GM19372 (cell line): ENCODE measurements around the gene ACAD10.
"Not testable (repeated sequence)": the region's sequence is repeated elsewhere in the genome, so short reads cannot be mapped to it uniquely, and the experiment has no call there.

ENCODE experiments used
- ATAC-seq: cut with Tn5 transposase; IDR thresholded peaks from one replicate; pipeline ENCODE4 v1.9.1; 2021; ENCODE audit warnings: mild to moderate bottlenecking, low read depth, moderate library complexity; ENCODE audit not compliant: unreplicated experiment

The ACAD10 gene

GRCh38 chr12:111686574-111687105 lies 787 bp downstream of the ACAD10 start:
- ATAC-seq: no peak

- ATAC-seq: no peak
These were observed 1.4 kb downstream of the ACAD10 start for GRCh38 chr12:111687255-111687654.

- ATAC-seq: no peak
These were observed 2.1 kb downstream of the ACAD10 start for GRCh38 chr12:111687952-111688351.

- ATAC-seq: no peak
These were observed 5.4 kb downstream of the ACAD10 start for GRCh38 chr12:111691262-111691661.

GRCh38 chr12:111692575-111693210 lies 6.8 kb downstream of the ACAD10 start:
- ATAC-seq: no peak

- no peak for ATAC-seq
These were observed 8.0 kb downstream of the ACAD10 start for GRCh38 chr12:111693818-111694217.

GRCh38 chr12:111699962-111700361 lies 14.1 kb downstream of the ACAD10 start:
- no peak for ATAC-seq

GRCh38 chr12:111705672-111706071 lies 19.8 kb downstream of the ACAD10 start:
- ATAC-seq: no peak

- no peak for ATAC-seq
These were observed 20.3 kb downstream of the ACAD10 start for GRCh38 chr12:111706145-111706544.

- ATAC-seq: no peak
These were observed 29.4 kb downstream of the ACAD10 start for GRCh38 chr12:111715279-111715678.

- ATAC-seq: not testable (repeated sequence)
These were observed 33.5 kb downstream of the ACAD10 start for GRCh38 chr12:111719316-111719715.

- ATAC-seq: no peak
These were observed 34.6 kb downstream of the ACAD10 start for GRCh38 chr12:111720457-111720856.

GRCh38 chr12:111723646-111724360 lies 38.0 kb downstream of the ACAD10 start:
- not testable (repeated sequence) for ATAC-seq

GRCh38 chr12:111728795-111729194 lies 42.9 kb downstream of the ACAD10 start:
- ATAC-seq: no peak

- ATAC-seq: no peak
These were observed 44.6 kb downstream of the ACAD10 start for GRCh38 chr12:111730420-111730819.

GRCh38 chr12:111732786-111733185 lies 46.9 kb downstream of the ACAD10 start:
- ATAC-seq: no peak

GRCh38 chr12:111733340-111733915 lies 47.6 kb downstream of the ACAD10 start:
- no peak for ATAC-seq

- ATAC-seq: not testable (repeated sequence)
These were observed 53.7 kb downstream of the ACAD10 start for GRCh38 chr12:111739524-111739923.

GRCh38 chr12:111741235-111741812 lies 55.5 kb downstream of the ACAD10 start:
- ATAC-seq: no peak

GRCh38 chr12:111745211-111745610 lies 59.4 kb downstream of the ACAD10 start:
- no peak for ATAC-seq

GRCh38 chr12:111747333-111747732 lies 61.5 kb downstream of the ACAD10 start:
- ATAC-seq: no peak
